T-helper 9 cell (primary cell): Measurements from ENCODE around the gene TRIM27.
"Not testable (repeated sequence)": the region's sequence is repeated elsewhere in the genome, so short reads cannot be mapped to it uniquely, and the experiment has no call there.

Experiments used
- DNase-seq: peaks from one replicate; pipeline ENCODE4 v3.0.0-alpha.2; 2020

TRIM27 gene

DNA sequence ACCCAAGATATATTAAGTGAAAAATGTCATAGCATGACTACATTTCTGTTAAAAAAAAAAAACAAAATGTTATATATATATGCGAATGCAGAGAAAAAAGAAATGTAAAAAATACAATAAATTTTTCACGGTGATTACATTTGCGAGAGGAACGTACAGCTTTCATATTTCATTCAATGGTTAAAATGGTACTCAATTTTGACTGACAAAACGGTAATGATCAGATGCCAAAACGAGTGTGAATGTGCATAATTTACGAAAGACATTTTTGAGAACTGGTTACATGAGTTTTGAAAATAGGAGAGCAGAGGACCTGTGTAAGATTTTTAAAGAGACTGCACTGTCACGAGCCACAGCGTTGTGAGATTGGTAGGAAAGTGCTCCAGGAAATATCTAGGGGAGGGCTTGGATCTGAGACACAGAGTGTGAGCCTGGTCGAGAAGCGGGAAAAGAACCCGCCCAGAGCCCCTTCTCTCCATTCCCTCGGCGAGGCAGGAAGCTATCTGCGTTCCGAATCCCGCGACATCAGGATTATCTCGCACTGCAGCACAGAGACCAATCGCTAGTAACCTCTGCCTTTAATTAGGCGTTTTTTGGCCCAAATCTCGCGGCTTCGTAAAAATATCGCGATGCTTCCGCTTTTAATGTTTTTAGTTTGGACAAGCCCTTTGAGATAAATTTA is 28.5 kb downstream of the TRIM27 start:
- DNase-seq = peak; percentile 81

DNA sequence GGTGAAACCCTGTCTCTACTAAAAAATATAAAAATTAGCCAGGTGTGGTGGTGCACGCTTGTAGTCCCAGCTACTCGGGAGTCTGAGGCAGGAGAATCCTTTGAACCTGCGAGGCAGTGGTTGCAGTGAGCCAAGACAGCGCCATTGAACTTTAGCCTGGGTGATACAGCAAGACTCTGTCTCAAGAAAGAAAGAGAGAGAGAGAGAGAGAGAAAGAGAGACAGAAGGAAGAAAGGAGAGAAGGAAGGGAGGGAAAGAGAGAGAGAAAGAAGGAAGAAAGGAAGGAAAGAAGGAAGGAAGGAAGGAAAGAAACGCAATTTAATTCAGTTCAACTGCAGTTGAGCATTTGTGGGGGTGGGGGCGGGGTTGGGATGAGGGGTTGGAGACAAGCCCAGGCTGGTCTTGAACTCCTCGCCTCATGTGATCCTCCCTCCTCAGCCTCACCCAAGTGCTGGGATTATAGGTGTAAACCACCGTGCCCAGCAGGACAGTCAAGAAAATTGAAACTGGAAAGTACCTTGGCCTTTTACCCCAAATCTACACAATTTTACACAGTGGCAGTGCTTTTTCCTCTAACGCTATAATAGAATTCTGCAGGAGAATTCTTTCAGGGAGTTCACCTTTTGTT is 30.5 kb downstream of the TRIM27 start:
- DNase-seq = no peak

DNA sequence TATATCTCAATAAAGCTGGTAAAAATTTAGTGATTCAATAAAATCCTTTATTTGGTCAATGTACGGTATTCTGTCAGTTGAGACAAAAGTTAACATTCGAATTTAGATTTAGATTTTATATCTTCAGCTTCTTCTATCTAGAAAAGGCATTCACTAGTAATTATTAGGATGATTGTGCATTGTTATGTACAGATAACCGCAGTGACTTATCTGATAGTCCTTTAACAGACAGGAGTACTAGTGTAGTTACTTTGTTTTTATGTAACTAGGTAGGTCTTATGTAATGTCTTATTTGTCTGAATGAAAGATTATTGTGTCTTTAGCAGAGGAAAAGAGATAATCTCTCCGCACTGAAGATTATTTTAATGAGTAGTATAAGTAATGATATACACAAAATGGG is 31.3 kb downstream of the TRIM27 start:
- no peak for DNase-seq

DNA sequence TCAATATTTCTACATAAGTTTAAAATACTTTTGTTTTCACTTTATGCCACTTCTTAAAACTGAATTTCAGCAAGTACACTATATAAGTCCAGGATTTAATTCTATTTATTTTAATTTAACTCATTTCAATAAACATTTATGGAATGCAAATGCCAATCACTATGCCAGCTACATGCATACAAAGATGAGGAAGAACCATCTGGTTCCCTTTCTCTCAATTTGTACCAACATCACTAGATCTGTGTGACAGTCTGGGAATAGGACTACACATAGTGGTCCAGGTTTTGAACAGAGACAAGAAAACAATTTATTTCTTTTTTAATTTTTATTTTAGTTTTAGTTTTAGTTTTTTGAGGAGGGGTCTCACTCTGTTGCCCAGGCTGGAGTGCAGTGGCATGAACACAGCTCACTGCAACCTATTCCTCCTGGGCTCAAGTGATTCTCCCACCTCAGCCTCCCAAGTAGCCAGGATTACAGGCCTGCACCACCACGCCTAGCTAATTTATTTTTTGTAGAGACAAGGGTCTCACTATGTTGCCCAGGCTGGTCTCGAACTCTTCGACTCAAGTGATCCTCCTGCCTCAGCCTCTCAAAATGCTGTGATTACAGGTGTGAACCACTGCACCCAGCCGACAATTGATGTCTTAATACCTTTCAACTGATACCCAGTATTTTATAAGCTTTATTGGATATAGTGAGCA is 35.8 kb downstream of the TRIM27 start:
- DNase-seq = no peak

DNA sequence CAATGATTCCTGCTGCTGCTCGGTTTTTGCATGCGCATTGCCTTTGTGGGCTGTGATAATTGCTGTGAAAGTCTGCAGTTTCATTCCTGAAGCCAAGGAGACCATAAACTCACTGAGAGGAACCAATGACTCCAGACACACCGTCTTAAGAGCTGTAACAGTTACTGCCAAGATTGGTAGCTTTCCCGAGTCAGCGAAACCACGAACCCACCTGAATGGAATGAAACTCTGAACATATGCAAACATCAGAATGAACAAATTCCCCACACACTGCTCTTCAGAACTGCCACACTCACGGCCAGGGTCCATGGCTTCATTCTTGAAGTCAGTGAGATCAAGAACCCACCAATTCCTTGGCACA is 37.7 kb downstream of the TRIM27 start:
- no peak for DNase-seq

DNA sequence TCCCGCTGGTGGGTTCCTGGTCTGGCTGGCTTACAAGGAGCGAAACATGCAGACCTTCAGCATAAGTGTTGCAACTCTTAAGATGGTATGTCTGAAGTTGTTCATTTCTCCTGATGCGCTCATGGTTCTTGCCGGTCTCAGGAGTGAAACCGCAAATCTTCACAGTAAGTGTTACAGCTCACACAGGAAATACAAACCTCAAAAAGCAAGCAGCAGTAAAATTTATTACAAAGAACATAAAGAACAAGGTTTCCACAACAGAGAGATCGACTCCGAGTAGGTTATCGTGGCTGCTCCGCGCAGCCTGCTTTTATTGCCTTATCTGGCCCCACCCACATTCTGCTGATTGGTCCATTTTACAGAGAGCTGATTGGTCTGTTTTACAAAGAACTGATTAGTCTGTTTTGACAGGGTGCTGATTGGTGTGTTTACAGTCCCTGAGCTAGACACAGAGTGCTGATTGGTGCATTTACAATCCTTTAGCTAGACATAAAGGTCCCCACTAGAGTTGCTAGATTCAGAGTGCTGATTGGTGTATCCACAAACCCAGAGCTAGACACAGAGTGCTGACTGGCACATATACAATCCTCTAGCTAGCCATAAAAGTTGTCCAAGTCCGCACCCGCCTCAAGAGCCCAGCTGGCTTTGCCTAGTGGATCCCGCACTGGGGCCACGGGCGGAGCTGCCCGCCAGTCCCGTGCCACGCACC is 39.2 kb downstream of the TRIM27 start:
- DNase-seq = peak; percentile 49

DNA sequence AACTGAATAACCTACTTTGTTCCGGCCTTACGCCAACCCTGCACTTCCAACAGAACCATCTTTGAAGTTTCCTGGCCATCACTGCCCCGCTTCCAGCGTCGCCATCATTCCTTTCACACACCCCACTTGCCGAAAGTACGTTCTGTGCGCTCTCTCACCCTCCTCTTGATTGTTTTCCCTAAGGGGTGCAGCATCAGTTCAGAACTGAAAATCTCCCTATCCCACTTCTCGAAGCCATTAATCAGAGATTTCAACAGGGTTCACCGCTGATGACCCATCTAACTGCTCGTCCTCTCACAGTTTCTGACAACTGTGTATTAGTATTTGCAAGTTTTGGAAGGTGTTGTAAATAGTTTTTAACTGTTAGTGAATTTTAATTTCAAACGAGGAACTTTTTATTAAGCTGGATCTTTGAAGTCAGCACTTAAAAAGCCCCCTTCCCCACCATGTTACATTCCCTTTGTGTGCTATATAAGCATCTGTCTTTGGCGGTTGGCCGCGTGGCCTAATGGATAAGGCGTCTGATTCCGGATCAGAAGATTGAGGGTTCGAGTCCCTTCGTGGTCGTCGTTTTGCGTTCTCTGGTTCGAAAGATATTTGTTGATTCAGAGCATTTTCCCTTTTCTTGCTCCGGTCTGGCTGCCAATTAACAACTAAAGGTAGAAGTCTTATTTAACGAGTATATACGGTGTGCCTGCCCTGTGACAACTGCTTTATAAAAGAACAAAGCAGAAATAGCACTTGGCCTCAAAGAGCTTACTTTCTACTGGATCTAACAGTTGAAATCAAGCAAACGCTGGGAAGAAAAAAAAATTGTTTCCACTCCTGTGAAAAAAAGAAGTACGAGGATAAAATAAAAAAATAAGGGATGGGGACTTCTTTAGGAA is 42.6 kb downstream of the TRIM27 start:
- no peak for DNase-seq

DNA sequence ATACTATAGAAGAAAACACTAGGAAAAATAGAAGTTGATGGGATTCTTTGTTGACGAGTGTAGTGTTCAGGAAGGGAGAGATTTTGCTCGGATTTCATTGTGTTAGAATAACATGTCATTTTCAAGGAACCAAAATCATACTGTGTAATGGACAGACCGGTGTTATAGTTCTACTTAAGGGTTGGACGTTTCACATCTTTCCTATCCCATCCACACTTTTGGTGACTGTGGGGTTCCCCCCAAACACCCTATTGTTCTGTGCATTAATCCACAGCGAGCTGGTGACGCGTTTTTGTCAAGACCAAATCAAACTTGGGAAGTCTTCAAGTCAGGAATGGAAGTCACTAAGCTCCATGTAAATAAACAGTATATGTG is 43.3 kb downstream of the TRIM27 start:
- no peak for DNase-seq

DNA sequence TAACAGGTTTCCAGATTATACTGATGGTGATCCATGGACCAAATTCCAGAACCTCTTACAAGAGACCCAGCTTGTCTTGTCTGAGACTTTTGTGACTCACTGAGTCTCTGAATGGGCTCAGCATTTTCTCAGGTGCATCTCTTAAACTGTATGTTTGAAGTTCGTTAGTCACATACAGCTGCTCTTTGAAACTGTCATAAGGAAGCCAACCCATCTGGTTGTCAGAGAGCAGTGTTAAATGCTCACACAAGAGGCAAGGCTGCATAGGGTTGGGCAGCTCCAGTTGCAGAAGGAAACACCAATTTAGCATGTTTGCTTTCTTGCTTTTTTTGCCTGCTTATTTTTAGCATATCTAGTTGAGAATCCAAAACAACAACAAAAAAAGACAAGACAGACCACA is 47.1 kb downstream of the TRIM27 start:
- no peak for DNase-seq

DNA sequence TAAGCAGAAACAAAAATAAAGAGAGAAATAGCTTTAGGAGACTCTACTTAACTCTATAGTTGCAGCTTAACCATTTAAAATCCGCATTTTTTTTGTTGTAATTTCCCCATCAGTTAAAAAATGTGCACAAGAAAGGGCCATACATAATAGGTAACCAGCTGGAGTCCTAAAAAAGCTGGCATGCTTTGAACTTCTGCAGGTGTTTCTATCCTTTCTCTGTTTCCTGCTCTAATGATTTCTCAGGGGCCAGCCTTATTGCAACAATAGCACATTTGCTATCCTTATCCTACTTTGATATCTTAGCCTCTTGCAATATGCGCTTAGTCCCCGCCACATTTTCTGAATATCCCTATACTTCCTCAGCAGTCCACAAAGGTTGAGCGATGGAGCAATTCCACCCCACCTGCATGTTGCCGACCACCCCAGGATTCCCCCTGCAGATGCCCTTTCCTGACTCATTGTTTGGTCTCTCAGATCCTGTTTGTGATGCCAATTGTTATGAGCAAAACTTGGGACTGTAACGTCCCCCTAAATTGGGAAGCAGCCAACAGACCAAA is 48.5 kb downstream of the TRIM27 start:
- DNase-seq = no peak

DNA sequence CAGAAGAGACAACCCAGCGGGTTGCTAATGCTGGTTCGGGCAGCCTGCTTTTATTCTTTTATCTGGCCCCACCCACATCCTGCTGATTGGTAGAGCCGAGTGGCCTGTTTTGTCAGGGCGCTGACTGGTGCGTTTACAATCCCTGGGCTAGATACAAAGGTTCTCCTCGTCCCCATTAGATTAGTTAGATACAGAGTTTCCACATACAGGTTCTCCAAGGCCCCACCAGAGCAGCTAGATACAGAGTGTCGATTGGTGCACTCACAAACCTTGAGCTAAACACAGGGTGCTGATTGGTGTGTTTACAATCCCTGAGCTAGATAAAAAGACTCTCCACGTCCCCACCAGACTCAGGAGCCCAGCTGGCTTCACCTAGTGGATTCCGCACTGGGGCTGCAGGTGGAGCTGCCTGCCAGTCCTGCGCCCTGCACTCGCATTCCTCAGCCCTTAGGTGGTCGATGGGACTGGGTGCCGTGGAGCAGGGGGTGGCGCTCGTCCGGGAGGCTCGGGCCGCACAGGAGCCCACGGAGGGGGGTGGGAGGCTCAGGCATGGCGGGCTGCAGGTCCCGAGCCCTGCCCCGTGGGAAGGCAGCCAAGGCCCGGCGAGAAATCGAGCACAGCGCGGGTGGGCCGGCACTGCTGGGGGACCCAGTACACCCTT is 51.5 kb downstream of the TRIM27 start:
- not testable (repeated sequence) for DNase-seq

DNA sequence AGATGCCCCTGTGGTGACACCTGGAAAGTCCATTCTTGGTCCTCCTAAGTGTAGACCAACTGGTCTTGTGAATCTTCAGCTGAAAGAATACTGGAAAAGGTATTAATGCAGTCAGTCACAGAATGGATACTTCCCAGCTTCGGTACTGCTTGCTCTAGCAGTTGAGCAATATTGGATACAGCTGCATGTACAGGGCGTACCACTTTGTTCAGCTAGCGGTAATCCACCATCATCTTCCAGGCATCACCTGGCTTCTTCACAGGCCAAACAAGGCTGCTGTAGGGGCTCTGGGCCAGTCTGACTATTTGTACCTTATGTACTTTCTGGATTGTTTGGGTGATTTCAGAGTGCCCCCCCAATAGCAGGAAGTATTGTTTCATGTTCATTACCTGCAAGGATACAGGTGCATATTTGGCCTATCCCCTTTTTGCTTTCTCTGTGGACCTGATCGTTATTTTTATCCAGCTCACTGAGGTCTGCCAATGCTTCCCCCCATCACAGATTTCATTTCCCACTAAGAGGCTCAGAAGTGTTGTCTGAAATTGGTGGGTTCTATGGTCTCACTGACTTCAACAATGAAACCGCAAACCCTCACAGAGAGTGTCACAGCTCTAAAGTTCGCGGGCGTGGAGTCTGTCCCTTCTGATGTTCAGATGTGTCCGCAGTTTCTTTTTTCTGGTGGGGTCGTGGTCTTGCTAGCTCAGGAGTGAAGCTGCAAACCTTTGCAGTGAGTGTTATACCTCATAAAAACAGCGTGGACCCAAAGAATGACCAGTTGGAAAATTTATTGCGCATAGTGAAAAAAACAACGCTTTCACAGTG is 52.2 kb downstream of the TRIM27 start:
- no peak for DNase-seq

DNA sequence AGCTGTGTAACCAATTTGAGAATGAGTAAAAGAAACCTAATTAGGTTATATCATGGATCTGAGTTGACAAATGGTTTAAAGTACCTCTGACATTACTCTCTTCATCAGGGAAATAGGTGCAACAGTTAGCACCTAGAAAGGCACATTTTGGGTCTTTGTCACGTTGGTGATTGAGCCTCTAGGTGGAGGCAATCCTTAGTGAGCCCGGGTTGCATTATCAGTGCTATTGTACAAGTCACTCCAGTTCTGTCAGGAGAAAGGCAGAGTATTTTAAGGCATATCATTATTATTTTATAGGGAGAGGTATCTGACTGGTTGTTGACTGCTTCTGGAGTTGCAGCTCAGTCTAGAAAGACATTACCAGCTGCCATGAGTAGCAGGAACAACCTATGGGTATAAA is 54.9 kb downstream of the TRIM27 start:
- DNase-seq = no peak

DNA sequence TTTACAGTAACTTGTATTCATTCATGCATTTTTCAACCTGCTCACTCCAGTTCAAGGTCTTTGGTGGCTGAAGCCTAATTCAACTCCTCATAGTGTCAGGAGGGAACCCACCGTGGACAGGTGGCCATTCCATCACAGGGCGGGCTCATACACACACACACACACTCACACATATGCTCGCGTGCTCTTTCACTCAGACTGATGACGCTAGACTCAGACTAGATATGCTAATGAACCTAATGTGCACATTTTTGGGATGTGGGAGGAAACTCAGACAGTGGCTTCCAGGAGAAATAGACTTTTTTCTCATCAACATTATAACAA is 56.7 kb downstream of the TRIM27 start:
- DNase-seq = no peak

DNA sequence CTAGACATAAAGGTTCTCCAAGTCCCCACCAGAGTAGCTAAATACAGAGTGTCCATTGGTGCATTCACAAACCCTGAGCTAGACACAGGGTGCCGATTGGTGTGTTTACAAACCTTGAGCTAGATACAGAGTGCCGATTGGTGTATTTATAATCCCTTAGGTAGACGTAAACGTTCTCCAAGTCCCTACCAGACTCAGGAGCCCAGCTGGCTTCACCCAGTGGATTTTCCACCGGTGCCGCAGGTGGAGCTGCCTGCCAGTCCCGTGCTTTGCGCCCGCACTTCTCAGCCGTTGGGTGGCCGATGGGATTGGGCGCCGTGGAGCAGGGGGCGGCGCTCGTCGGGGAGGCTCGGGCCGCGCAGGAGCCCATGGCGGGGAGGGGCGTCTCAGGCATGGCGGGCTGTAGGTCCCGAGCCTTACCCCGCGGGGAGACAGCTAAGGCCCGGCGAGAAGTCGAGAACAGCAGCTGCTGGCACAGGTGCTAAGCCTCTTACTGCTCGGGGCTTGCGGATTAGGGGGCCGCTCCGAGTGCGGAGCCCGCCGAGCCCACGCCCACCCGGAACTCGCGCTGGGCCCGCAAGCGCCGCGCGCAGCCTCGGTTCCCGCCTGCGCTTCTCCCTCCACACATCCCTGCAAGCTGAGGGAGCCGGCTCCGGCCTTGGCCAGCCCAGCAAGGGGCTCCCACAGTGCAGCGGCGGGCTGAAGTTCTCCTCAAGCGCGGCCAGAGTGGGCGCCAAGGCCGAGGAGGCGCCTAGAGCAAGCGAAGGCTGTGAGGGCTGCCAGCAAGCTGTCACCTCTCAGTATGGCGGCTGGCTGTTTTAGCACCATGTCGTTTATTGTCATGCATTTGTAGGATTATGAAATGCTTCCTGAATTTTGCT is 57.3 kb downstream of the TRIM27 start:
- DNase-seq = peak; percentile 60

DNA sequence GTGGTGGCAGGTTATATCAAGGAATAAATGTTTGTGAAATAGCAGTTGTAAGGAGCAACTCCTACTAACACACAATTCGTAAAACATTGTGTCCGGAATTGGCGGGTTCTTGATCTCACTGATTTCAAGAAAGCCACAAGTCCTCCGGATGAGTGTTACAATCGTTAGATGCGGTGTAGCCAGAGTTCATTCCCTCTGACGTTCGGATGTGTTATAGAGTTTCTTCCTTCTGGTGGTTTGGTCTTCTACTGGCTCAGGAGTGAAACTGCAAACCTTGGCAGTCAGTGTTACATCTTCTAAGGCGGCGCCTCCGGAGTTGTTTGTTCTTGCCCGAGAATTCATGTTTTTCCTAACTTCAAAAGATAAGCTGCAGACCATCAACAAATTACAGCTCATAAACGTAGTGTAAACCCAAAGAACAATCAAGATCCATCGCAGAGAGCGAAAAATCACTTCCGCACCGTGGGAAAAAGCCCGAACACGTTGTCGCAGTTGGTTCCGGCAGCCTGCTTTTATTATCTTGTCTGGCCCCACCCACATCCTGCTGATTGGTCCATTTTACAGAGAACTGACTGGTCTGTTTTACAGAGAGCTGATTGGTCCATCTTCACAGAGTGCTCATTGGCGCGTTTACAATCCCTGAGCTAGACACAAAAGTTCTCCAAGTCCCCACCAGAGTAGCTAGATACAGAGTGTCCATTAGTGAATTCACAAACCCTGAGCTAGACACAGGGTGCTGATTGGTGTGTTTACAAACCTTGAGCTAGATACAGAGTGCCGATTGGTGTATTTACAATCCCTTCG is 58.2 kb downstream of the TRIM27 start:
- DNase-seq = peak; percentile 20

DNA sequence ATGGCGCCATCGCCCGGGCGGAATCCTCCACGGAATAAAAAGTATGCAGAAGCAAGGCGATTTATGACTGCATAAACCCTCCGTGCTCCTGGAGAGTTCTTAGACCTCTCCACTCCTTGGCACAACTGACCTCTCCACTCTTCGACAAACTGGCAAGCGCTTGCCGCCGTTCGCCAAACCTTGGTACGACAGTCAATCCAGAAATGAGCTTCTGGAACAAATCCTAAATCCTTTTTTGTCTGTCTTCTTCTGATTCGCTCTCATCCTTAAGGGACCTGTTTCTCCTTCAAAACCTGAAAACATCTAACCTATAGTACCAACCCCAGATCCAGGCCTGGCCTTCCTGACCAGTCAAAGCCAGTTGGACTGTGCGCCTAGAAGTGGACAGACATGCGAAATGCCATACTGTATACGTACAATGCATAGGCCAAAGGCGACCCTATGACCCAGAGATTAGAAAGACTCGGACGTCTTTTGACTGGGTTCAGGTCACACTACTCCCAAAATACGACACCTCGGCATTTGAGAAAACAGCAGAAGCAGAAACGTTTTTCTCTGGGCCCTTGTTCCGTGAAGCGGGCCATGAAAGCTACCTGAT is 59.4 kb downstream of the TRIM27 start:
- no peak for DNase-seq

DNA sequence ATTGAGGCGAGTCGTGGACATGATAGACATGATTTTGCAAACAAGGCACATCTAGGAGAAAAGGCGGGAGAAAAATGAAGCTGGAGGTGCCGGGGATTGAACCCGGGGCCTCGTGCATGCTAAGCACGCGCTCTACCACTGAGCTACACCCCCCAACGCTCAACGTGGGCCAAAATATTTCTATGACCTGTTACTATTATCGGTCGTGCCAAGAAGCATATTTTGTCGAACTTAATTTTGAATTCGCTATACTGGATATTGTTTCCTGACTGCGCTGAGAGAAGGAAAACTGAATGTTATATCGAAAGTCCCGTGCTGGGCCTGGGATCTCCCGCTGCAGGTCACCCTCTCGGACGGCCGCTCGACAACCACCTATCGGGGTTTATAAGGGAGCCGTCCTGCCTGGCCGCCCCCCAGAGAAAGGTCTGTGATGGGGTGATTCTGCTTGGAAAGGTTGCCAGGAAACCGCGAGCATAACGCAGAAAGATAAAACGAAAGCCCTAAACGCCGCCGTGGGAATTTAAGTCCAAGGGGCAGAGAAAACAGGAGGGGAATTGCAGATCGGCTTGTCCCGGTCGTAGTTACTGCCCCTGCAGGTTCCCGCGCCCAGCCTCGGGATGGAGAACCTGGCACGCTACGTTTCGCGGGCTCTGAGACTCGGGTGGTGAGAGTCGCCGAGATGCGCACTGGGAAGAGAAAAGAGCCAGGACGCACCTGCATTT is 60.0 kb downstream of the TRIM27 start:
- DNase-seq = peak; percentile 57
